Suprapubic skin (tissue), 4 donors: ENCODE measurements around the gene MAPK7. TPM values are rescaled to one million over a fixed set of nuclear protein-coding genes. Genes with fewer than 3 reads are reported as not detected.

Experiments
- DNase-seq, 2 donors: peaks; one replicate each; pipeline ENCODE4 v3.0.0-alpha.2; 2019; ENCODE audit warnings: low spot score in 2 of 2
- H3K27ac ChIP-seq: fragments of 200-600 bp; sonication (generic); one replicate; pipeline ENCODE4 v1.5.1; 2019
- H3K27me3 ChIP-seq: fragments of 200-600 bp; sonication (generic); one replicate; pipeline ENCODE4 v1.5.1; 2019
- H3K36me3 ChIP-seq: fragments of 200-600 bp; sonication (generic); one replicate; pipeline ENCODE4 v1.5.1; 2019
- H3K4me1 ChIP-seq: fragments of 200-600 bp; sonication (generic); one replicate; pipeline ENCODE4 v1.5.1; 2019
- H3K4me3 ChIP-seq: fragments of 200-600 bp; sonication (generic); one replicate; pipeline ENCODE4 v1.5.1; 2019; ENCODE audit warnings: mild to moderate bottlenecking
- H3K9me3 ChIP-seq: fragments of 200-600 bp; sonication (generic); one replicate; pipeline ENCODE4 v1.5.1; 2019
- CTCF ChIP-seq, 2 donors: fragments of 200-600 bp in 1 of 2; fragments of 450-650 bp in 1 of 2; sonication (generic) in 1 of 2; IDR thresholded peaks; one replicate each; pipeline ENCODE4 v1.5.1; 2016 to 2019; ENCODE audit warnings: antibody characterized with exemption in 2 of 2, mild to moderate bottlenecking in 1 of 2, moderate library complexity in 1 of 2
- EP300 ChIP-seq: sonication (generic); formaldehyde crosslinking; IDR thresholded peaks from one replicate; pipeline ENCODE4 v1.6.1; 2017; ENCODE audit warnings: antibody characterized with exemption
- POLR2A ChIP-seq, 2 donors: fragments of 450-650 bp; IDR thresholded peaks; one replicate each; pipeline ENCODE4 v1.6.1; 2017; ENCODE audit warnings: antibody characterized with exemption in 2 of 2, mild to moderate bottlenecking in 2 of 2, moderate library complexity in 2 of 2
- POLR2AphosphoS5 ChIP-seq, 3 donors: sonication (generic); formaldehyde crosslinking; IDR thresholded peaks; one replicate each; pipeline ENCODE4 v1.6.1; 2017; ENCODE audit warnings: antibody characterized with exemption in 3 of 3
- WGBS: methylation state at CpG from one replicate; pipeline ENCODE4 v1.1.5; 2018; 5-methylcytosine and 5-hydroxymethylcytosine counted together
- total RNA-seq, 4 donors: library from RNA; depleted of rRNA; stranded (reverse); fragments of >200 nt; gene quantifications; one replicate each; pipeline ENCODE4 v1.1.0, GENCODE V29; 2016

Gene MAPK7
- total RNA-seq, 4 donors from 2014 or later = 30.9 to 47.1 (median 43.6) TPM

- Histone ChIP-seq H3K9me3 (no peaks in the 10 kb centered on the region), H3K27ac (peak overlapping the region; percentile 93), H3K4me3 (no peak overlapping the region), H3K36me3 (peaks cover 42% of the 10 kb centered on the region), H3K27me3 (no peaks in the 10 kb centered on the region), H3K4me1 (peaks cover 80% of the 10 kb centered on the region)
- 88% methylated on average over 2 of the region's 6 CpGs for WGBS
- no peak for TF ChIP-seq POLR2A (IDR thresholded peaks at IDR 0.05)
- no peak for TF ChIP-seq POLR2AphosphoS5 (IDR thresholded peaks at IDR 0.05)
- no peak for TF ChIP-seq EP300
- TF ChIP-seq CTCF (IDR thresholded peaks at IDR 0.05) = no peak
- peak in 1 of 2 donors; percentile 75 for DNase-seq
Measured at GRCh38 chr17:19383681-19384470, 5.6 kb downstream of the MAPK7 start.

- WGBS = 25% methylated on average over 16 of the region's 16 CpGs
- TF ChIP-seq CTCF (IDR thresholded peaks at IDR 0.05) = no peak
- TF ChIP-seq POLR2AphosphoS5 (IDR thresholded peaks at IDR 0.05) = peak; percentile 7 to 87 (median 66)
- no peaks in the 10 kb centered on the region for H3K9me3 ChIP-seq
- peaks cover 78% of the 10 kb centered on the region for H3K4me1 ChIP-seq
- H3K4me3 ChIP-seq = peak overlapping the region; percentile 6
- H3K27ac ChIP-seq = peak overlapping the region; percentile 93
- H3K36me3 ChIP-seq = peaks cover 38% of the 10 kb centered on the region
- no peaks in the 10 kb centered on the region for H3K27me3 ChIP-seq
- DNase-seq = peak; percentile 93 to 95
Measured at GRCh38 chr17:19384723-19385391, 6.6 kb downstream of the MAPK7 start.

- Histone ChIP-seq H3K4me1 (peaks cover 76% of the 10 kb centered on the region), H3K4me3 (peak overlapping the region; percentile 6), H3K9me3 (no peaks in the 10 kb centered on the region), H3K36me3 (peaks cover 31% of the 10 kb centered on the region), H3K27me3 (no peaks in the 10 kb centered on the region), H3K27ac (peak overlapping the region; percentile 93)
- DNase-seq = peak in 1 of 2 donors; percentile 64
- WGBS = 42% methylated on average over 3 of the region's 9 CpGs
- no peak for TF ChIP-seq POLR2AphosphoS5 (IDR thresholded peaks at IDR 0.05)
- no peak for TF ChIP-seq CTCF (IDR thresholded peaks at IDR 0.05)
- no peak for TF ChIP-seq EP300
- TF ChIP-seq POLR2A (IDR thresholded peaks at IDR 0.05) = no peak
Measured at GRCh38 chr17:19385521-19385983, 7.3 kb downstream of the MAPK7 start.

- DNase-seq = peak; percentile 91 to 92
- Histone ChIP-seq H3K9me3 (no peaks in the 10 kb centered on the region), H3K4me3 (peak overlapping the region; percentile 26), H3K27ac (peak overlapping the region; percentile 93), H3K27me3 (no peaks in the 10 kb centered on the region), H3K36me3 (peaks cover 24% of the 10 kb centered on the region), H3K4me1 (peaks cover 78% of the 10 kb centered on the region)
- 41% methylated on average over 14 of the region's 20 CpGs for WGBS
- TF ChIP-seq POLR2AphosphoS5 (IDR thresholded peaks at IDR 0.05) (peak in 2 of 3 donors; percentile 39 to 66), CTCF (IDR thresholded peaks at IDR 0.05) (no peak), POLR2A (IDR thresholded peaks at IDR 0.05) (no peak), EP300 (no peak)
Measured at GRCh38 chr17:19386051-19386929, 8.0 kb downstream of the MAPK7 start.
